Ovary (tissue), 9 donors: ENCODE results near the gene UPF3A. TPM values are rescaled to one million over a fixed set of nuclear protein-coding genes. Genes with fewer than 3 reads are reported as not detected.

ENCODE experiments used
- DNase-seq, 5 donors: peaks; one replicate each; pipeline ENCODE4 v3.0.0-alpha.2; 2019 to 2020
- H3K27ac ChIP-seq, 2 donors: fragments of 200-600 bp; one replicate each; pipeline versions ENCODE4 v1.5.1 to v1.8.0; 2019 to 2022
- H3K27me3 ChIP-seq: fragments of 200-600 bp; one replicate; pipeline ENCODE4 v1.8.0; 2022
- H3K36me3 ChIP-seq: fragments of 200-600 bp; sonication (generic); one replicate; pipeline ENCODE4 v1.5.1; 2019
- H3K4me1 ChIP-seq: one replicate; pipeline ENCODE4 v1.8.1; 2013; ENCODE audit warnings: mild to moderate bottlenecking, moderate library complexity; ENCODE audit not compliant: insufficient read depth
- H3K4me3 ChIP-seq: fragments of 200-600 bp; sonication (generic); one replicate; pipeline ENCODE4 v1.5.1; 2017
- H3K9me3 ChIP-seq, 2 donors: fragments of 200-600 bp in 1 of 2; sonication (generic) in 1 of 2; one replicate each; pipeline versions ENCODE4 v1.5.1 to v1.8.1; 2013 to 2019; ENCODE audit warnings: mild to moderate bottlenecking in 1 of 2, moderate library complexity in 1 of 2
- EP300 ChIP-seq: sonication (generic); formaldehyde crosslinking; IDR thresholded peaks from one replicate; pipeline ENCODE4 v1.6.1; 2017; ENCODE audit warnings: antibody characterized with exemption
- POLR2A ChIP-seq: fragments of 450-650 bp; IDR thresholded peaks from one replicate; pipeline ENCODE4 v1.6.1; 2017; ENCODE audit warnings: antibody characterized with exemption, mild to moderate bottlenecking, moderate library complexity
- WGBS, 3 donors: extraction: QIAGEN DNeasy Blood & Tissue Kit in 1 of 3; methylation state at CpG; one replicate each; pipeline versions ENCODE4 v1.1.5 to v1.1.7; 2013 to 2017; 5-methylcytosine and 5-hydroxymethylcytosine counted together
- intact Hi-C, 4 donors: fragments of 100-400 bp; cut with DNase I; formaldehyde crosslinking; loops; one replicate each; pipeline versions ENCODE4 v1.11.0 to v1.15.1; 2022 to 2023
- polyA plus RNA-seq, 2 donors: library from polyadenylated mRNA; stranded (reverse); fragments of 200-250 nt in 1 of 2; fragments of 350-450 nt in 1 of 2; fragmentation: Illumina TruSeq in 1 of 2; extraction: RNeasy Lipid Tissue Mini Kit (QIAGEN cat#74804) in 1 of 2; gene quantifications; one replicate each; pipeline ENCODE4 v1.2.3, GENCODE V29; 2013 to 2014
- total RNA-seq, 7 donors: library from RNA; depleted of rRNA in 2 of 7; stranded (reverse); fragments of >200 nt in 2 of 7; fragmentation: NEBNext Ultra II Directional in 3 of 7; extraction: Animal tissue kit (Norgen Biotek cat#: 25700) in 3 of 7; gene quantifications; one replicate each; pipeline versions ENCODE4 v1.1.0 to v1.2.4, GENCODE V29; 2016 to 2023
- TF ChIP-seq, protein P1 (sequence below), 3 donors: fragments of 450-650 bp in 2 of 3; fragments of 200-600 bp in 1 of 3; IDR thresholded peaks; one replicate each; pipeline versions ENCODE4 v1.5.1 to v1.8.0; 2016 to 2022; ENCODE audit warnings: antibody characterized with exemption in 3 of 3, mild to moderate bottlenecking in 1 of 3
- donor health status: DM: no; HTN: no; CAD: no; lungs with moderate emphysema.
- donor health status: DM: no; HTN: no; CAD: no.
- donor health status: Bipolar disorder and iron deficiency.
- donor health status: DM: yes; HTN: yes; CAD: no.
- donor health status: DM: no; HTN: no; CAD: no.
- donor health status: DM: yes; HTN: yes; CAD: no.

Gene UPF3A
- total and polyA plus RNA-seq, 9 donors = 29.2 to 54.8 (median 40.4) TPM

- H3K4me3 ChIP-seq = no peak overlapping the region
- DNase-seq = no peak
- H3K27ac ChIP-seq = no peak overlapping the region
- no peaks in the 10 kb centered on the region for H3K9me3 ChIP-seq
- 83 to 85% (median 83%) methylated on average over 10 of the region's 10 CpGs for WGBS, 3 donors
- TF ChIP-seq, protein P1, sequence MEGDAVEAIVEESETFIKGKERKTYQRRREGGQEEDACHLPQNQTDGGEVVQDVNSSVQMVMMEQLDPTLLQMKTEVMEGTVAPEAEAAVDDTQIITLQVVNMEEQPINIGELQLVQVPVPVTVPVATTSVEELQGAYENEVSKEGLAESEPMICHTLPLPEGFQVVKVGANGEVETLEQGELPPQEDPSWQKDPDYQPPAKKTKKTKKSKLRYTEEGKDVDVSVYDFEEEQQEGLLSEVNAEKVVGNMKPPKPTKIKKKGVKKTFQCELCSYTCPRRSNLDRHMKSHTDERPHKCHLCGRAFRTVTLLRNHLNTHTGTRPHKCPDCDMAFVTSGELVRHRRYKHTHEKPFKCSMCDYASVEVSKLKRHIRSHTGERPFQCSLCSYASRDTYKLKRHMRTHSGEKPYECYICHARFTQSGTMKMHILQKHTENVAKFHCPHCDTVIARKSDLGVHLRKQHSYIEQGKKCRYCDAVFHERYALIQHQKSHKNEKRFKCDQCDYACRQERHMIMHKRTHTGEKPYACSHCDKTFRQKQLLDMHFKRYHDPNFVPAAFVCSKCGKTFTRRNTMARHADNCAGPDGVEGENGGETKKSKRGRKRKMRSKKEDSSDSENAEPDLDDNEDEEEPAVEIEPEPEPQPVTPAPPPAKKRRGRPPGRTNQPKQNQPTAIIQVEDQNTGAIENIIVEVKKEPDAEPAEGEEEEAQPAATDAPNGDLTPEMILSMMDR (IDR thresholded peaks at IDR 0.05) = no peak
- TF ChIP-seq EP300 = no peak
- TF ChIP-seq POLR2A = no peak
- intact Hi-C loops = no loop called here
- H3K36me3 ChIP-seq = no peaks in the 10 kb centered on the region
- no peaks in the 10 kb centered on the region for H3K27me3 ChIP-seq
- H3K4me1 ChIP-seq = no peaks in the 10 kb centered on the region
Observed at GRCh38 chr13:114296448-114296847, 15.0 kb downstream of the UPF3A start.

- H3K27me3 ChIP-seq = no peaks in the 10 kb centered on the region
- no peaks in the 10 kb centered on the region for H3K36me3 ChIP-seq
- no peaks in the 10 kb centered on the region for H3K9me3 ChIP-seq
- TF ChIP-seq POLR2A (no peak), EP300 (no peak)
- TF ChIP-seq, protein P1 (IDR thresholded peaks at IDR 0.05) = no peak
- WGBS, 3 donors = 88 to 92% (median 90%) methylated on average over 5 of the region's 5 CpGs
- no peak overlapping the region for H3K4me3 ChIP-seq
- intact Hi-C loops = no loop called here
- no peak overlapping the region for H3K27ac ChIP-seq
- no peaks in the 10 kb centered on the region for H3K4me1 ChIP-seq
- no peak for DNase-seq
Observed at GRCh38 chr13:114296902-114297301, 15.5 kb downstream of the UPF3A start.

GRCh38 chr13:114298866-114299265 is 17.5 kb downstream of the UPF3A start:
- no peaks in the 10 kb centered on the region for H3K36me3 ChIP-seq
- no peaks in the 10 kb centered on the region for H3K4me1 ChIP-seq
- intact Hi-C loops = no loop called here
- no peaks in the 10 kb centered on the region for H3K9me3 ChIP-seq
- TF ChIP-seq EP300 (no peak), POLR2A (no peak)
- TF ChIP-seq, protein P1 (IDR thresholded peaks at IDR 0.05) = no peak
- WGBS, 3 donors = 82 to 88% (median 83%) methylated on average over 12 of the region's 12 CpGs
- no peak for DNase-seq
- H3K27me3 ChIP-seq = no peaks in the 10 kb centered on the region
- no peak overlapping the region for H3K4me3 ChIP-seq
- H3K27ac ChIP-seq = no peak overlapping the region

DNA sequence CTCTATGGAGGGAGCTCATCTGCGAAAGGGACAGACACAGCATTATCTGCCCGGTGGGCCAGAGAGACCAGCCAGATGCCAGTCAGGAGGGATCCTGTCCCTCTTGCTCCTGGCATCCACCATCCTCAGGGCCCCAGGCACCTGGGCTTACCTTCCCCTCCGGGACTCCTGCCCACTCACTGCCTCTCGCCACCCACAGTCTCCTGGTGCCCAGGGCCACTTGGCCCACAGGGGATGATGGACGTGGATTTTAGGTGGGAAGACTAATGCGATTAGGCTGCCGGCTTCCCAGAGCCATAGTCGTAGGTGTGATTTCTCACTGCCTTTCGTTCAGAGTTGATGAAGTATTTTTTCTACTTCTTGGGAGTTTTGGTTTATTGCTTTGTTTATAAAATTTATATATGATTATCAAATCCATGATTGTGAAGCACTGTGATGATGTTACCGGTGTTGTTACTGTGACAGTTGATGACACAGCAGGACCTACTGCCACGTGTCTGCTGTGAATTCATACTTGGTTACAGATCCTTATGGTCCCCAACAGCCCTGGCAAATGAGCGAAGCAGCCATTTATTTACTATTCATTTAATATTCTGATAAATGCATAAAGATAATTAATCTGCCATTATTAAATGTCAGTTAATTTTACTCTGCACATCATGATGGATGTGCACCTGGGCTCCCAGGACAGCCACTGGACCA is 18.4 kb downstream of the UPF3A start:
- Histone ChIP-seq H3K4me1 (no peaks in the 10 kb centered on the region), H3K36me3 (no peaks in the 10 kb centered on the region), H3K9me3 (no peaks in the 10 kb centered on the region), H3K4me3 (no peak overlapping the region), H3K27ac (no peak overlapping the region), H3K27me3 (no peaks in the 10 kb centered on the region)
- TF ChIP-seq POLR2A = no peak
- TF ChIP-seq, protein P1 (IDR thresholded peaks at IDR 0.05) = no peak
- TF ChIP-seq EP300 = no peak
- intact Hi-C loops = no loop called here
- 91 to 95% (median 94%) methylated on average over 12 of the region's 12 CpGs for WGBS, 3 donors
- DNase-seq = no peak
